GM20431 (cell line): ENCODE measurements around the gene CSRNP3.
"Not testable (repeated sequence)": the region's sequence is repeated elsewhere in the genome, so short reads cannot be mapped to it uniquely, and the experiment has no call there.

Source experiments
- in situ Hi-C: fragments of 300-500 bp; cut with MseI, MboI; formaldehyde crosslinking; loops from one replicate; pipeline ENCODE4 v1.15.0; 2020; ENCODE audit warnings: low sequenced_read_pairs; ENCODE audit not compliant: unreplicated experiment

CSRNP3 gene

DNA sequence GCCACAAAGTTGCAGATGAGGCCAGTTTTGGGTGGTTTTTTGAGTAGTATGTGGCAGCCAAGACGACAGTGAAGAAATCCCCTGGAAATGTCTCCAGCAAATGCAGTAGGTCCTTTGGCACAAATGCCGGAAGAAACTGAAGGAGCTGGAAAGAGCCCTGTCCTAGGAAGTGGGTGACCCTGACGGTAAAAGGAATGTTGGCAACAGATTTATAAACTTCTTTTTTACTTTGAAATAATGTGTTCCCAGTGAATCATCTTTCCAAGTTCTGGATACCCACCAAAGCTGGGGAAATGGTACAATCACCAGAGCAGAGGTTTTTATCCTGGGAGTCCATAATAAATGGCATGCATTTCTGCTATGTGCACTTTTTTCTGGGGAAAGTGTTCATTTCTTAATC is 112.9 kb downstream of the CSRNP3 start:
- in situ Hi-C loops, result no loop called here

- in situ Hi-C loops, result no loop called here
Observed at GRCh38 chr2:165582863-165583506, 113.5 kb downstream of the CSRNP3 start.

DNA sequence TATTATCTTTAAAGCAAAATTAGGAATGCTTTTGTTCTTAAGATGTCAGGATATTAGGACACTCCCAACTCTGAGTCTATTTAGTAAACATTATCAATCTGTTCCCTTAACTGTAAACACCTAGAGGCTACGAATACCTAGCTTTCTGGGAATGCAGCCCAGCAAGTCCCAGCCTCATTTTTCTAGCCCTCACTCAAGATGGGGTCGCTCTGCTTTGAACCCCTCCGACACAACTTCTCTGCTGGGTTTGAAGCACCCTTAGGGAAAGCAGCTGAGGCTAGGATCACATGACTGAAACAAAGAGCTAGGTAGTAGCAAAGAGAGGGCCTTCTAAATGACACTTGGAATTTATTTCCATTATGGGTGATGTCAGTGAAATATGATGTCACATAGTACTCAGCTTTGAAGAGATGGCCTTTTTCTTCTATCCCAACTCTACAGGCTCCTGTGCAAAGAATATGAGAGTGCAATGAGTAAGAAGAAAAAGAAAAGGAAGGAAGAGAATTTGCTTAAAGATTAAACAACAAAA is 114.7 kb downstream of the CSRNP3 start:
- in situ Hi-C loops, result no loop called here

- in situ Hi-C loops, result no loop called here
Observed at GRCh38 chr2:165586019-165586418, 116.5 kb downstream of the CSRNP3 start.

- in situ Hi-C loops, result no loop called here
Observed at GRCh38 chr2:165587335-165587938, 117.9 kb downstream of the CSRNP3 start.

- in situ Hi-C loops, result not testable (repeated sequence)
Observed at GRCh38 chr2:165590999-165591398, 121.5 kb downstream of the CSRNP3 start.

GRCh38 chr2:165593081-165593480 is 123.6 kb downstream of the CSRNP3 start:
- in situ Hi-C loops, result no loop called here

GRCh38 chr2:165594231-165594934 is 124.9 kb downstream of the CSRNP3 start:
- in situ Hi-C loops, result no loop called here

GRCh38 chr2:165594935-165595255 is 125.4 kb downstream of the CSRNP3 start:
- in situ Hi-C loops, result no loop called here

- in situ Hi-C loops, result no loop called here
Observed at GRCh38 chr2:165596788-165597187, 127.3 kb downstream of the CSRNP3 start.

GRCh38 chr2:165601065-165601830 is 131.8 kb downstream of the CSRNP3 start:
- in situ Hi-C loops, result no loop called here

DNA sequence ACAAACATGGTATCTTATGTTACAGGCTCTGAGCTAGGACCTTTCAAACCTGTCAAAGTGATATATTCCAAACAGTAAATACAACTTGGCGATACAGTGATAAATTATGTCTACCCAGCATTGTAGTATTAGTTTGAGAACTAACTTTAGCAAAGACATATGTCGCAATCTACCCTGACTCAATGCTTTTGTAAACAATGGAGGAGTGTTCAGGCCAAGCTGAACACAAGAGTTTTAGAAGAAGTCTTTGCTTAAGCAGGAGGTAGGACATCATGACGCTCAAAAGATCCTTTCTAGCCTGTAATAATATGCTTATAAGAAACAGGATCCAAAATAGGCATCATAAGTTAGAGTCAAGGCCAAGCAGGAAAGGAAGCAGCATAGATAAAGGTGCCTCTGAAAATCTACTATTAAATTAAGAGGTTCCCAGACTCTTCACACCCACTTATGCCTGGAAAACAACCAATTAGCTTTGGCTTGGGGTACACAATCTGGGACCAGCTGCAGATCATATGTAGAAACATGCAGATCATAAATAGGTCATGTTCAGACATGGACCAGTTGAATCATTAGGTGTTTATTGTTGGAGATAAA is 132.5 kb downstream of the CSRNP3 start:
- in situ Hi-C loops, result no loop called here

DNA sequence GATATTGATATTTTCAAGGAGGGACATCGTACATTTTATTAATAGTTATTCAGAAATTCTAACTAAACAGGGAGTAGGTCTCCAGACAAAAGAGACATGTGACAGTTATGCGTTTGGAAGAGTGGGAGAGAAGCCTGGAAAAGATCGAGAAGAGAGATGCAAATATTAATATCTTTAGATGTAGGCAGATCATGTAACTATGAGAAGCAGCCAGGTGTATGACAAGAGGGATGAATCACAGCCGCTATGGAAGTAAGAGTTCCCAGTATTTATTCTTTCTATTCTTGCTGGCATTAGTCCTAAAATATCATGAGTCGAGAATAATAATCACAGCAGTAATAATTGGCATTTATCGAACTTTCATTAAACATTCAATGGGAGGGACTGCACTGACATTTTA is 140.2 kb downstream of the CSRNP3 start:
- in situ Hi-C loops, result no loop called here

GRCh38 chr2:165610591-165611029 is 141.1 kb downstream of the CSRNP3 start:
- in situ Hi-C loops, result no loop called here

DNA sequence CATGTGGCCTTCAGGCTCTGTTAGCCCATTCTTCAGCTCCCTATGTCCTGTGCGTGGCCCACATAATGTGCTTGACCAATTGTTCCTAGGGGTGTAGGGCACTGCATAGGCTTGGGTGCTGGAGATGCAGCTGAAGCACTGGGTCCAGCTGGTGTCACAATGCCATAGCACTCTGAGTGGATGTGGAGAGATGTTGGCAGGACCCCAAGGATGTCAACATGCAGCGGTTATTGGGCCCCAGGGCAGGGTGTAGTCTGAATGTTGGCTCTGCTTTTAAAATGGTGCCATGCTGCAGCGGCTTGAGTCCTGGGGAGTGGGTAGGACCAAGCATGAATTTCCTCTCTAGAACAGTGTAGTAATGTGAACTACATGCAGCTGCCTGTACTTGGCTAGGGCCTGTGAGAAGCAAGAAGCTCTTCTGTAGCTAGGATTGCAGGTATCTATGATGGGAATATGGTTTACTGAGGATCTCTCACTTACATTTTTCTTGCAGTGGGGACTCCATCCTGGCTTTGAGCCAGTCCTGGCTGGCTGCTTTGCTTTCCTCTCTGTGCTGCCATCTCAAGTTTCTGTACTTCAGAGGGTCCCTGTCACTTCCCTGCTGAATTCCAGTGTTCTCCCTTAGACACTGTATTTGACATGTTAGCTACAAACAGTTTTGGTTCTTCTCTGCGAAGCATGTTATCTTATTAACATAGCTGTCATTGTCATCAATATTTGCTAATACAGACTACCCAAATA is 148.4 kb downstream of the CSRNP3 start:
- in situ Hi-C loops, result no loop called here

- in situ Hi-C loops, result no loop called here
Observed at GRCh38 chr2:165618806-165619205, 149.3 kb downstream of the CSRNP3 start.

DNA sequence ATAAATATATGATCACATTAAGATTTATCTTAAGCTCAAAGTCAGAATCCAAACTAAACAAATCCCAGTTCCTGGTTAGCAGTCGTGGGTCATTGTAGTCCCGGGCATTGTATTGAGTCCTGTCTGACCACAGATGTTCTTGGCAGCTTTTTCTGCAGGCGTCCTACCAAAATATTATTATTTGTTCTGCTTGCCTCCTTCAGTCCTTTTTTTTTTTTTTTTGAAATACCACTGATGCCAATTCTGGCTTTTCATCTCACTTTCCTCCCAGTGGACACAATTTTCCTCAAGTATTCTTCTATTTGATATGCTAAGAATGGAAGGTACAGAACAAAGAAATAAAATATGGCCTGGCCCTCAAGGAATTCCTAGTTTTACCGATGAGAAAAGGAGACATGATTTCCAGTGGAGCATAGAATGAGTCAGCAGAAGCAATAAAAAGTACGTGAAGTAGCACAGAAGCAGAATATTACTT is 151.6 kb downstream of the CSRNP3 start:
- in situ Hi-C loops, result no loop called here

DNA sequence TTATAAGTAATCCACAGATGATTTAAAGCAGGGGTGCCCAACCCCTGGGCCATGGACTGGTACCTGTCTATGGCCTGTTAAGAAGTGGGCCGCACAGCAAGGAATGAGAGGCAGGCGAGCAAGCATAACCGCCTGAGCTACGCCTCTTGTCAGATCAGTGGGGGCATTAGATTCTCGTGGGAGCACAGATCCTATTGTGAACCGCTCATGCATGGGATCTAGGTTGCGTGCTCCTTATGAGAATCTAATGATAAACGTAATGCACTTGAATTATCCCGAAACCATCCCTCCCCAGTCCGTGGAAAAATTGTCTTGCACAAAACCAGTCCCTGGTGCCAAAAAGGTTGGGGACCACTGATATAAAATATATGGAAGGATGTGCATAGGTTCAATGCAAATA is 153.7 kb downstream of the CSRNP3 start:
- in situ Hi-C loops, result no loop called here

DNA sequence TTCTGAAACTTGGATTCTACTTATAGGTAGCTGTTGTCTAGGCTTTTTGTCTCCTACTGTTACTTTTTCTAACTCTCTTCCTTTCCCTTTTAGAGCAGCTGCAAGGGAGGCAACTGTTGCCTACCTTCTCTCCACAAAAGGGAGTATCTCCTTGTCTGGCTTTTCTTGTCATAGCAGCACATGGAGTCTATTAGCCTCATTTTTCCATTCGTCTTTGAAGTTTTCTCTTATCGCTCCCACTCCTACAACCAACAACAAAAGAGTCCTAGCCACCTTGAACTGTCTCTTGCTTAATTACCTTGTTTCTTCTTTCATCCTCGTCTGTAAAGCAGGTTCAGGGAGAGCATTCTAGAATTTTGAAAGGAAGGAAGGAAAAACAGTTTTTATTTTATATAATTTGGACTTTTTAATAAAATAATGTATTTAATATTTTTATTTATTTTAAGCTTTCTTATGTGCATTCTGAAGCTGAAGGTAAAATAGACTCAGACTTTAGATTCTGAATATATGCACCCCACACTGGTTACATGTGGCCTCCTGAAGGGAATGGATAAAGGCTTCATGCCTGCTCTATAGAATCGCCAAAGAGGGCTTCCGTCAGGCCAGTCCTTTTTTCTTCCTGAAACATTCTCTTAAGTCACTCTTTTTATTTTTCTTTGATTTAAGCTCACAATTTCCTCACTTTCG is 154.4 kb downstream of the CSRNP3 start:
- in situ Hi-C loops, result no loop called here
